ENCODE results near the gene MCTS1. TPM values are rescaled to one million over a fixed set of nuclear protein-coding genes. Genes with fewer than 3 reads are reported as not detected.
"Not testable (repeated sequence)": the region's sequence is repeated elsewhere in the genome, so short reads cannot be mapped to it uniquely, and the experiment has no call there.

Gene MCTS1
- polyA plus RNA-seq, 1 experiment = 97.5 TPM

- H3K27ac ChIP-seq (ENCODE audit: low read depth, low read length) = no peak overlapping the region
- H3K27me3 ChIP-seq (ENCODE audit: control insufficient read depth, insufficient read depth, low read length) = no peaks in the 10 kb centered on the region
- ChIA-PET POLR2A (no interaction called here), CTCF (no interaction called here)
- no peak overlapping the region for H3K4me3 ChIP-seq (ENCODE audit: low read depth, low read length)
- TF ChIP-seq CTCF (IDR thresholded peaks at IDR 0.05; ENCODE audit: low read depth, low read length) = no peak
- DNase-seq (ENCODE audit: low read depth, low spot score) = no peak
- H3K9me3 ChIP-seq (ENCODE audit: control insufficient read depth, insufficient read depth, low read length) = no peaks in the 10 kb centered on the region
These were observed 43.2 kb downstream of the MCTS1 start for GRCh38 chrX:120647127-120647526.

- H3K9me3 ChIP-seq (ENCODE audit: control insufficient read depth, insufficient read depth, low read length); H3K27me3 ChIP-seq (ENCODE audit: control insufficient read depth, insufficient read depth, low read length); H3K27ac ChIP-seq (ENCODE audit: low read depth, low read length); POLR2A ChIA-PET; H3K4me3 ChIP-seq (ENCODE audit: low read depth, low read length); DNase-seq (ENCODE audit: low read depth, low spot score); CTCF ChIA-PET: not testable (repeated sequence)
These were observed 48.4 kb downstream of the MCTS1 start for GRCh38 chrX:120652256-120652655.

- CTCF ChIA-PET = no interaction called here
- H3K27ac ChIP-seq (ENCODE audit: low read depth, low read length) = no peak overlapping the region
- TF ChIP-seq CTCF (IDR thresholded peaks at IDR 0.05; ENCODE audit: low read depth, low read length) = no peak
- no peak for DNase-seq (ENCODE audit: low read depth, low spot score)
- H3K27me3 ChIP-seq (ENCODE audit: control insufficient read depth, insufficient read depth, low read length) = no peaks in the 10 kb centered on the region
- POLR2A ChIA-PET = no interaction called here
- H3K4me3 ChIP-seq (ENCODE audit: low read depth, low read length) = no peak overlapping the region
- no peaks in the 10 kb centered on the region for H3K9me3 ChIP-seq (ENCODE audit: control insufficient read depth, insufficient read depth, low read length)
These were observed 49.1 kb downstream of the MCTS1 start for GRCh38 chrX:120653000-120653399.

- POLR2A ChIA-PET = no interaction called here
- Histone ChIP-seq H3K9me3 (ENCODE audit: control insufficient read depth, insufficient read depth, low read length) (no peaks in the 10 kb centered on the region), H3K27me3 (ENCODE audit: control insufficient read depth, insufficient read depth, low read length) (no peaks in the 10 kb centered on the region), H3K4me3 (ENCODE audit: low read depth, low read length) (no peak overlapping the region), H3K27ac (ENCODE audit: low read depth, low read length) (no peak overlapping the region)
- no peak for TF ChIP-seq CTCF (IDR thresholded peaks at IDR 0.05; ENCODE audit: low read depth, low read length)
- CTCF ChIA-PET = interaction anchor here (1.2 kb wide), 1 partner anchor 161 kb away, joined by 3 read pairs; no protein-coding TSS in a partner anchor
- DNase-seq (ENCODE audit: low read depth, low spot score) = no peak
These were observed 56.7 kb downstream of the MCTS1 start for GRCh38 chrX:120660637-120661036.

Other genes starting within 250 kb of the MCTS1 start
- gene ATP1B4, start 242.0 kb upstream of the MCTS1 start, polyA plus RNA-seq (2011; rRNA removed) = not detected in 2 replicates
- gene LAMP2, start 134.8 kb upstream of the MCTS1 start, polyA plus RNA-seq (2011; rRNA removed) = 131 and 155 TPM in 2 replicates
- 46.3 and 64.5 TPM in 2 replicates for gene CUL4B, start 43.1 kb upstream of the MCTS1 start, polyA plus RNA-seq (2011; rRNA removed)
- gene C1GALT1C1, start 26.0 kb downstream of the MCTS1 start, polyA plus RNA-seq (2011; rRNA removed) = 24.6 and 33.6 TPM in 2 replicates